Testis (tissue), 2 donors: ENCODE data around the gene KPNA3.

ENCODE experiments used
- CTCF ChIP-seq, 3 experiments: fragments of 450-650 bp in 2 of 3; fragments of 200-600 bp in 1 of 3; sonication (generic) in 1 of 3; IDR thresholded peaks; one replicate each; pipeline ENCODE4 v1.5.1; 2016 to 2019; ENCODE audit warnings: antibody characterized with exemption in 3 of 3, mild to moderate bottlenecking in 2 of 3, moderate library complexity in 1 of 3
- POLR2A ChIP-seq: fragments of 450-650 bp; IDR thresholded peaks from one replicate; pipeline ENCODE4 v1.6.1; 2017; ENCODE audit warnings: antibody characterized with exemption, mild to moderate bottlenecking, moderate library complexity

DNA sequence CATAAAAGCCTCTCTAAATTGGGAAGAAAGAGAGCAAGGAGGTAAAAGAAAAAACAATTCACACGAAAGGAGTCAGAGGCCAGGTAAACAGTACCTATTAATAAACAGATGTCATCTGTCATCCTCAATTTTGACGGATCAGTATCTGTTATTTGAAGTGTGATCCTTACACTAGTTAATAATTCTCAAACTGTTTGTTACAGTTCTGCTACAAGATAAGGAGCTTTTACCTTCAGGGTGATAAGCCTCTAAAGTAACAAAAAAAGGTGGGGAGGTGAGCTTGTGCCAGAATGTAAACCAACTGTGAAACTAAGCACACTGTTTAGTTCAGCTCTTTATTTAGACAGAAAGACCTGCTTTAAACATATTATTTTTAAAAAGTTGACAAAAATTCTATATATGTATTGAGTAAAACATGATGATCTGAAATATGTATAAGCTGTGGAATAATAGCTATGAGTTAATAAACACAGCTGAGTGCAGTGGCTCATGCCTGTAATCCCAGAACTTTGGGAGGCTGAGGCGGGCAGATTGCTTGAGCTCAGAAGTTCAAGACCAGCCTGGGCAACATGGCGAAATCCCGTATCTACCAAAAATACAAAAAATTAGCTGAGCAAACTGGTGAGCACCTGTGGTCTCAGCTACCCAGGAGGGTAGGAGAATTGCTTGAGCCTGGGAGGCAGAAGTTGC lies 52.8 kb downstream of the KPNA3 start:
- TF ChIP-seq CTCF (IDR thresholded peaks at IDR 0.05) (no peak), POLR2A (no peak)
